GM12801 (cell line): ENCODE results near the gene DNAAF3.

ENCODE experiments used
- TF ChIP-seq, protein P1 (sequence below): IDR thresholded peaks from one replicate; pipeline ENCODE4 v1.5.1; 2011; ENCODE audit warnings: control low read depth; ENCODE audit not compliant: insufficient read length; ENCODE audit errors: extremely low read depth

The DNAAF3 gene

DNA sequence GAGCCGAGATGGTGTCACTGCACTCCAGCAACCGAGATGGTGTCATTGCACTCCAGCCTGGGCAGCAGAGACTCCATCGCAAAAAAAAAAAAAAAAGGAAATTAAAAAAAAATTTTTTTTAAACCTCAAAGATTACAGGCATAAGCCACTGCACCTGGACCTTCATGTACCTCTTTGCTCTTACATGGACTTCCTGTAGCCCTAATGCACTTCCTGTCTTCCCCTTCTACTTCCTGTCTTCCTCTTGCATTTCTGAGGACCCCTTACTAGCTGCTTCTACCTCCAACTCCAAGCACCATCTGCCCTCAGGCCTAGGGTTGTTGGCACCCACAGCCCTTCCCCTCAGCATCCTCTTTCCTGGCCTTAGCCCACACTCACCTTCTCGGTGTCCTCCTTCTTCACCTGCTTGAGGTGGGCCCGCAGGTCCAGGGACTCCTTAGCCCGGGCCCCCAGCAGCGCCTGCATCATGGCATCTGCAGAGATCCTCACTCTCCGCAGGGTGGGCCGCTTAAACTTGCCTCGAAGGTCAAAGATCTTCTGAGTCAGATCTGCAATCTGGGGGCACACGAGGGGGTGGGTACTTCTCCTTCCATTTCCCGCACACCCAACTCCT is 12.7 kb downstream of the DNAAF3 start:
- TF ChIP-seq, protein P1, sequence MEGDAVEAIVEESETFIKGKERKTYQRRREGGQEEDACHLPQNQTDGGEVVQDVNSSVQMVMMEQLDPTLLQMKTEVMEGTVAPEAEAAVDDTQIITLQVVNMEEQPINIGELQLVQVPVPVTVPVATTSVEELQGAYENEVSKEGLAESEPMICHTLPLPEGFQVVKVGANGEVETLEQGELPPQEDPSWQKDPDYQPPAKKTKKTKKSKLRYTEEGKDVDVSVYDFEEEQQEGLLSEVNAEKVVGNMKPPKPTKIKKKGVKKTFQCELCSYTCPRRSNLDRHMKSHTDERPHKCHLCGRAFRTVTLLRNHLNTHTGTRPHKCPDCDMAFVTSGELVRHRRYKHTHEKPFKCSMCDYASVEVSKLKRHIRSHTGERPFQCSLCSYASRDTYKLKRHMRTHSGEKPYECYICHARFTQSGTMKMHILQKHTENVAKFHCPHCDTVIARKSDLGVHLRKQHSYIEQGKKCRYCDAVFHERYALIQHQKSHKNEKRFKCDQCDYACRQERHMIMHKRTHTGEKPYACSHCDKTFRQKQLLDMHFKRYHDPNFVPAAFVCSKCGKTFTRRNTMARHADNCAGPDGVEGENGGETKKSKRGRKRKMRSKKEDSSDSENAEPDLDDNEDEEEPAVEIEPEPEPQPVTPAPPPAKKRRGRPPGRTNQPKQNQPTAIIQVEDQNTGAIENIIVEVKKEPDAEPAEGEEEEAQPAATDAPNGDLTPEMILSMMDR: no peak

DNA sequence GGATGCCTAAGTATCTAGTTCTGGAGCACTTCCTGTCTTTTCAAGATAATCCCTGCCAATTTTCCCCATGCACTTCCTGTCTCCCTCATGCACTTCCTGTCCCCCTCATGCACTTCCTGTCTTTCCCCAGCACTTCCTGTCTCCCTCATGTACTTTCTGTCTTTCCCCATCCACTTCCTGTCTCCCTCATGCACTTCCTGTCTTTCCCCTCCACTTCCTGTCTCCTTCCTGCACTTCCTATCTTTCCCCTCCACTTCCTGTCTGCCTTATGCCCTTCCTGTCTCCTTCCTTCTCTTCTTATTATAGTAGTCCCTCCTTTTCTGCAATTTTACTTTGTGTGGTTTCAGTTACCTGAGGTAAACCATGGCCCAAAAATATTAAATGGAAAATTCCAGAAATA is 14.4 kb downstream of the DNAAF3 start:
- TF ChIP-seq, protein P1: no peak

DNA sequence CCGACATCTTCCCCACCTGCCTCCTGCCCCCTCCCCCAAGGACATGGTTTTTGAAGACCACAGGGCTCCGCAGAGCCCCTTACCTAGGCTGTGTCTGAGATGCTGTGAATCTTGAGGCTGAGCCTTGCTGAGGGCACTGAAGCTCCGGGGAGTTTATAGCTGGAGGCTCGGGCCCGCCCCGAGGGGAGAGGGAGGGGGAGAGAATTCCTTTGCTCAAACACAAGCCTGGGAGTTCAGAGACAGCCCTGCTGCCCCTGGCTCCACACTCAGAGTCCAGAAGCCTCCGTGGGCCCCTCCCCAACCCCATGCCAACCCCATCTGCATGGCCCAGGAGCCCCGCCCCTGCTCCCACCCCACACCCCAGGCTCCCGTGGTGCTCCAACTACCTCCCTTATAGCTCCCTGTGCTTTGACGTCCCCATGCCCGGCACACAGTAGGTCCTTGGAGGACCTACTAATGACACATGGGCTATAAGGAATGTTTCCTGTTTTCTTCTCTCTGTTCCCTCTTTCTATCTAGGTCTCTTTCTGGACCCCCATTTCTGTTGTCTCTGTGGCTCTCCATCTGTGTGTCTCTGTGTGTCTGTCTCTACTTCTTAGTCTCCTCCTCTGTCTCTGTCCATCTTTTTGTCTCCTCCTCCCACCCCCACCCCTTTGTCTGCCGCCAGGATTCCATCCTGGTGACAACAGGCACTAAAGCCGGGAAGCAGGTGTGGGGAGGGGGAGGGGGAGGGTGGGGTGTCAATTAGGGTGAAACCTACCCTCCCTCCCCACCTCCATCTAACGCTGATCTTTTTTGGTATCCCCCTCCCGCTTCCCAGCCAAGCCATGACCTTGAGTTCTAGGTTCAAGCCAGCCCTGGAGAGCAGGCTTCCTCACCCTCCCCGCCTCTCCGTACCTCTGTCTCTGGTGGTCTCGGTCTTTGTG is 17.1 kb downstream of the DNAAF3 start, which contains the start of gene TNNT1:
Gene TNNT1 (minus strand): TSS at position 129 of the 926 bp plus-strand sequence. CDS start 2,049 bp downstream, outside the sequence.
- TF ChIP-seq, protein P1: no peak

DNA sequence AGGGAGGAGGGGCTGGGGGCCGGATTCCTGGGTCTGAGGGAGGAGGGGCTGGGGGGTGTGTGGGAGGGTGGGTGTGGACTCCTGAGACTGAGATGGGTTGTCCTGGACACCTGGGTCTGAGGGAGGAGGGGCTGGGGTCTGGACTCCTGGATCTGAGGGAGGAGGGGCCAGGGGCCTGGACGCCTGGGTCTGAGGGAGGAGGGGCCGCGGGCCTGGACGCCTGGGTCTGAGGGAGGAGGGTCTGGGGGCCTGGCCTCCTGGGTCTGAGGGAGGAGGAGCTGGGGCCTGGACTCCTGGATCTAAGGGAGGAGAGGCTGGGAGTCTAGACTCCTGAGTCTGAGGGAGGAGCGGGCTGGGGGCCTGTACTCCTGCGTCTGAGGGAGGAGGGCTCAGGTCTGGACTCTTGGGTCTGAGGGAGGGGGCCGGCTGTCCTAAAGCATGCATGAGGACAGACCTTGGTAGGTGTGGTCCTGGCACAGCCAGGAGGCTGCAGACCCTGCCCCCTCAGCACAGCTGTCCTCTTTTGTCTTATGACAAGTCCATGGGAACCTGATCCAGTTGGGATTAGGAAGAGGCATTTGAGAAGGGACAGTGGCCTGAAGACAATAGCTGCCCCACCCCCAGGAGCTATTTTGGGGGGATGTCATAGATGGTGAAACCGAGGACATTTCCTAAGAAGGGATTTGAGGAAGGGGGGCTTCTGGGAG is 18.7 kb downstream of the DNAAF3 start:
- TF ChIP-seq, protein P1: no peak

DNA sequence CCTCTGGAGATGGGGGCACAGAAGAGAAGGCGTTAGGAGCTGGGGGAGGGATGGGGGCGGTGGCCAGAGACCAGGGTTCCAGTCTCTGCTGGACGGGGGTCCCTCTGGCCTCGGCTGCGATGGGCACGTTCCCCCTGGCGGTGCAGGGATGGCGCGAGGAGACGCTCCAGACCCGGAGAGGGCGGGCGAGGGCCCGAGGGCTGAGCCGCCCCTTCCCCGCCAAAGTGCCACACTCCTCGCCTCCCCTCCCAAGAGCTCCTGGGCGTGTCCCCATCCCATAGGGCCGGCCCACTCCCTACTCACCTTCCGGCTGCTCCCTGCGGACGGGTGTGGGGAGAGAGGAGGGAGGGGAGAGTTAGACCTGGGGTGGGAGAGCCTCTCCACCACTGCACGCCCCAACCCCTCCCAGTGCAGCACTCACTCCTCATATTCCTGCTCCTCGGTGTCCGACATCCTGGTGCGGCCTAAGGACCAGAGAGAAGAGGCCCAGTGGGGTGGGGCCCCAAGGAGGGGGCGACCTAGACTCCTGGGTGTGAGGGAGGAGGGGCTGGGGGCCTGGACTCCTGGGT is 19.6 kb downstream of the DNAAF3 start:
- TF ChIP-seq, protein P1: no peak

DNA sequence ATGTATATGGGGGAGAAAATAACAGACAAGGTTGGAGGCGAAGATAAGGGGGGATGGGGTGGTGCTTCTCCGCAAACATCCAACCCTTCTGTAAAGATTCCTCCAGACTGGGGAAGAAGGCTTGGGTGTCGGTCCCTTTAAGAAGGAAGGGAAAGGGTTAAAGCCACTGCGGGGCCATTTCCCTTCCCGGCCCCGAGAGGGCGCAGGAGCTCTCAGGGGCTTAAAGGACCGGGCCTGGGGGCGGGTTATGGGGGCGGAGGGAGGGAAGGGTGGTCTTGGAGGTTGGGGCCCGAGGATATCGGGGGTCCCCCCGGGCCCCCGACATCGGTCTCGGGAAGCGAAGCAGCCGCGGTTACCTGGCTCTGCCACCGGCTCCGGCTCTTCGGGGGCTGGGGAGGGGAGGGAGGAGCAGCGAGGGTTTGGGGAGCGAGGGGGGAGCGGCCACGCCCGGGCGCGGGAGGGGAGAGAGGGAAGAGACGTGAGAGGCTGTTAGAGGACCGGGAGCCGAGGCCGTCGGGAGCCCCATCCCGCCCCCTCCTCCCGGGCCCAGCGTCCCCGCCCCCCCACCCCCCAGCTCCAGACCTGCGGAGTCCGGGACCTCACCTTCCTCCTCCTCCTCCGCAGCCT is 20.2 kb downstream of the DNAAF3 start:
- TF ChIP-seq, protein P1: no peak

DNA sequence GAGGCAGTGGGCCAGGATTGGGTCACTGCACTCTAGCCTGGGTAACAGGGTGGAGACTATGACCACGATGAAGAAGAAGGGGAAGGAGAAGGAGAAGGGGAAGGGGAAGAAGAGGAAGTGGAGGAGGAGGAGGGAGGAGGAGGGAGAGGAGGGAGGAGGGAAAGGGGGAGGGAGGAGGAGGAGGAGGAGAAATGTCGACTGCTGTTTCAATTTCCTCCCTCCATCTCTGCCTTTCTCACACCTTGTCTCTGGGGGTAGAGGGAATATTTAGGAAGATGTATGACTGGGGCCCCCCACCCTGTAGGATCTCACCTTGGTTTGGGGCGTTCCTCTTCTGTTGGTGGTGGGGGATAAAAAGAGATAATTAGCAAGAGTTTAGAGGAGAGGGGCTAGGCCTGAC is 21.2 kb downstream of the DNAAF3 start:
- TF ChIP-seq, protein P1: no peak
